OCI-LY3 (cell line): ENCODE results near the gene CHD1L.
"Not testable (repeated sequence)": the region's sequence is repeated elsewhere in the genome, so short reads cannot be mapped to it uniquely, and the experiment has no call there.

ENCODE experiments used
- H2AFZ ChIP-seq: fragments of 200-600, 300-600 bp; shearing (Covaris generic); 2 replicates; pipeline ENCODE4 v1.6.0; 2014; ENCODE audit warnings: antibody characterized with exemption, low read depth, low read length
- H3K27ac ChIP-seq: fragments of 200-600, 300-600 bp; sonication (generic); 2 replicates; pipeline ENCODE4 v1.5.1; 2014; ENCODE audit warnings: mild to moderate bottlenecking, low read length, moderate library complexity, mixed read lengths
- H3K27me3 ChIP-seq: fragments of 200-600, 300-600 bp; sonication (generic); 2 replicates; pipeline ENCODE4 v1.6.1; 2014; ENCODE audit warnings: low read depth, low read length, mixed read lengths
- H3K36me3 ChIP-seq: fragments of 200-600, 300-600 bp; sonication (generic); replicated peaks from 2 replicates; pipeline ENCODE3; 2014; ENCODE audit warnings: low read depth, low read length, mixed read lengths
- H3K4me1 ChIP-seq: fragments of 300-600, 200-600 bp; sonication (generic); 2 replicates; pipeline ENCODE4 v1.6.1; 2014; ENCODE audit warnings: low read length, mixed read lengths
- H3K4me2 ChIP-seq: fragments of 200-600, 300-600 bp; sonication (generic); 2 replicates; pipeline ENCODE4 v1.6.1; 2014; ENCODE audit warnings: low read length, mixed read lengths
- H3K4me3 ChIP-seq: fragments of 300-600, 200-600 bp; sonication (generic); 2 replicates; pipeline ENCODE4 v1.5.1; 2014; ENCODE audit warnings: antibody characterized with exemption, mild to moderate bottlenecking, low read length, moderate library complexity
- H3K79me2 ChIP-seq: fragments of 300-600, 200-600 bp; shearing (Covaris generic); 2 replicates; pipeline ENCODE4 v1.6.1; 2014; ENCODE audit warnings: mild to moderate bottlenecking, low read length, mixed read lengths
- H3K9ac ChIP-seq: fragments of 300-600, 200-600 bp; shearing (Covaris generic); 2 replicates; pipeline ENCODE4 v1.6.0; 2014; ENCODE audit warnings: mild to moderate bottlenecking, low read length, moderate library complexity
- H3K9me3 ChIP-seq: fragments of 200-600, 300-600 bp; shearing (Covaris generic); 2 replicates; pipeline ENCODE4 v1.6.1; 2014; ENCODE audit warnings: low read length, mixed read lengths; ENCODE audit not compliant: insufficient read depth
- H4K20me1 ChIP-seq: fragments of 200-600, 300-600 bp; sonication (generic); 2 replicates; pipeline ENCODE4 v1.6.1; 2016; ENCODE audit warnings: low read length, mixed read lengths; ENCODE audit not compliant: insufficient read depth
- CTCF ChIP-seq: fragments of 200-600, 300-600 bp; sonication (generic); IDR thresholded peaks from 2 replicates; pipeline ENCODE4 v1.5.1; 2014; ENCODE audit warnings: antibody characterized with exemption, low read length, low read depth
- EZH2phosphoT487 ChIP-seq: fragments of 200-600 bp; shearing (Covaris generic); IDR thresholded peaks from 2 replicates; pipeline ENCODE4 v1.6.1; 2018; ENCODE audit warnings: antibody characterized with exemption, mixed run types, low read depth

CHD1L gene

GRCh38 chr1:147287133-147287865 is 44.8 kb downstream of the CHD1L start:
- Histone ChIP-seq H3K27ac (no peak overlapping the region), H4K20me1 (no peaks in the 10 kb centered on the region), H3K4me2 (no peak overlapping the region), H3K9ac (no peak overlapping the region), H3K27me3 (no peaks in the 10 kb centered on the region), H2AFZ (no peak overlapping the region), H3K4me1 (no peaks in the 10 kb centered on the region), H3K4me3 (no peak overlapping the region), H3K9me3 (no peaks in the 10 kb centered on the region), H3K36me3 (peaks cover 86% of the 10 kb centered on the region), H3K79me2 (no peaks in the 10 kb centered on the region)
- TF ChIP-seq EZH2phosphoT487 (no peak), CTCF (no peak)

- no peak overlapping the region for H3K9ac ChIP-seq
- no peaks in the 10 kb centered on the region for H4K20me1 ChIP-seq
- H3K4me2 ChIP-seq, result no peak overlapping the region
- no peaks in the 10 kb centered on the region for H3K27me3 ChIP-seq
- no peak for TF ChIP-seq CTCF
- no peak overlapping the region for H3K4me3 ChIP-seq
- H3K36me3 ChIP-seq, result peaks cover 94% of the 10 kb centered on the region
- H3K27ac ChIP-seq, result no peak overlapping the region
- H3K9me3 ChIP-seq, result no peaks in the 10 kb centered on the region
- no peaks in the 10 kb centered on the region for H3K4me1 ChIP-seq
- H3K79me2 ChIP-seq, result no peaks in the 10 kb centered on the region
- H2AFZ ChIP-seq, result no peak overlapping the region
Measured at GRCh38 chr1:147292012-147292411, 49.5 kb downstream of the CHD1L start.

- no peaks in the 10 kb centered on the region for H3K4me1 ChIP-seq
- H3K79me2 ChIP-seq, result no peaks in the 10 kb centered on the region
- peaks cover 94% of the 10 kb centered on the region for H3K36me3 ChIP-seq
- H3K4me2 ChIP-seq, result no peak overlapping the region
- H3K4me3 ChIP-seq, result no peak overlapping the region
- no peaks in the 10 kb centered on the region for H3K9me3 ChIP-seq
- TF ChIP-seq EZH2phosphoT487, result no peak
- TF ChIP-seq CTCF, result no peak
- H3K9ac ChIP-seq, result no peak overlapping the region
- no peaks in the 10 kb centered on the region for H3K27me3 ChIP-seq
- no peaks in the 10 kb centered on the region for H4K20me1 ChIP-seq
- no peak overlapping the region for H2AFZ ChIP-seq
- no peak overlapping the region for H3K27ac ChIP-seq
Measured at GRCh38 chr1:147292631-147293251, 50.3 kb downstream of the CHD1L start.

GRCh38 chr1:147297438-147297837 is 55.0 kb downstream of the CHD1L start:
- Histone ChIP-seq H3K79me2 (no peaks in the 10 kb centered on the region), H3K27me3 (no peaks in the 10 kb centered on the region), H3K9me3 (peaks cover 21% of the 10 kb centered on the region; the same call in 1 of the 2 replicates), H3K4me1 (no peaks in the 10 kb centered on the region), H3K27ac (no peak overlapping the region), H2AFZ (no peak overlapping the region), H4K20me1 (no peaks in the 10 kb centered on the region), H3K4me2 (no peak overlapping the region), H3K36me3 (peaks cover 84% of the 10 kb centered on the region), H3K4me3 (no peak overlapping the region), H3K9ac (no peak overlapping the region)
- TF ChIP-seq EZH2phosphoT487, result no peak
- TF ChIP-seq CTCF, result no peak

- not testable (repeated sequence) for H4K20me1 ChIP-seq, H3K27me3 ChIP-seq, H3K4me2 ChIP-seq, H3K9ac ChIP-seq, H3K79me2 ChIP-seq, H3K27ac ChIP-seq, H3K4me3 ChIP-seq, H3K36me3 ChIP-seq, H3K4me1 ChIP-seq, H2AFZ ChIP-seq
- peaks cover 30% of the 10 kb centered on the region; the same call in 1 of the 2 replicates for H3K9me3 ChIP-seq
Measured at GRCh38 chr1:147305803-147306202, 63.3 kb downstream of the CHD1L start.
